Mesendoderm (in vitro differentiated cells): ENCODE measurements around the gene E2F2.

Source experiments
- DNase-seq: peaks from one replicate; pipeline ENCODE4 v3.0.0; 2013
- H2AK5ac ChIP-seq: 2 replicates; pipeline ENCODE4 v1.6.1; 2013; ENCODE audit warnings: low read length, inconsistent platforms
- H2BK120ac ChIP-seq: 2 replicates; pipeline ENCODE4 v1.6.1; 2013; ENCODE audit warnings: low read depth, mild to moderate bottlenecking, low read length, moderate library complexity, mixed read lengths
- H2BK15ac ChIP-seq: replicated peaks from 2 replicates; pipeline ENCODE4 v1.6.1; 2013; ENCODE audit warnings: low read depth, mild to moderate bottlenecking, moderate library complexity
- H2BK5ac ChIP-seq: 2 replicates; pipeline ENCODE4 v1.6.1; 2013; ENCODE audit warnings: low read length, inconsistent platforms
- H3K18ac ChIP-seq: 2 replicates; pipeline ENCODE4 v1.6.1; 2013; ENCODE audit warnings: mild to moderate bottlenecking, low read length, mixed read lengths
- H3K23ac ChIP-seq: one replicate; pipeline ENCODE4 v1.6.1; 2013; ENCODE audit warnings: low read length
- H3K27ac ChIP-seq: 2 replicates; pipeline ENCODE4 v1.5.1; 2013; ENCODE audit warnings: low read depth, mild to moderate bottlenecking, inconsistent platforms, low read length, moderate library complexity
- H3K27me3 ChIP-seq: 2 replicates; pipeline ENCODE4 v1.6.1; 2013; ENCODE audit warnings: low read length, control low read depth, mild to moderate bottlenecking, inconsistent platforms; ENCODE audit not compliant: insufficient read depth, poor library complexity
- H3K36me3 ChIP-seq: 2 replicates; pipeline ENCODE4 v1.6.1; 2013; ENCODE audit warnings: low read length, inconsistent platforms; ENCODE audit not compliant: control insufficient read depth, insufficient read depth
- H3K4ac ChIP-seq: one replicate; pipeline ENCODE4 v1.6.1; 2013; ENCODE audit warnings: low read depth, mild to moderate bottlenecking, low read length, moderate library complexity
- H3K4me1 ChIP-seq: 2 replicates; pipeline ENCODE4 v1.6.1; 2013; ENCODE audit warnings: low read depth, low read length, inconsistent platforms; ENCODE audit not compliant: control insufficient read depth
- H3K4me2 ChIP-seq: 2 replicates; pipeline ENCODE4 v1.6.1; 2013; ENCODE audit warnings: low read length
- H3K4me3 ChIP-seq: 2 replicates; pipeline ENCODE4 v1.5.1; 2013; ENCODE audit warnings: mild to moderate bottlenecking, low read length
- H3K56ac ChIP-seq: one replicate; pipeline ENCODE4 v1.6.1; 2013; ENCODE audit warnings: low read length
- H3K79me1 ChIP-seq: 2 replicates; pipeline ENCODE4 v1.6.1; 2013; ENCODE audit warnings: low read length, inconsistent platforms
- H3K79me2 ChIP-seq: 2 replicates; pipeline ENCODE4 v1.6.1; 2013; ENCODE audit warnings: mild to moderate bottlenecking, low read length; ENCODE audit not compliant: control insufficient read depth, insufficient read depth
- H3K9ac ChIP-seq: 2 replicates; pipeline ENCODE4 v1.6.1; 2013; ENCODE audit warnings: low read length, inconsistent platforms
- H4K5ac ChIP-seq: one replicate; pipeline ENCODE4 v1.6.1; 2013; ENCODE audit warnings: low read length
- H4K8ac ChIP-seq: one replicate; pipeline ENCODE4 v1.6.1; 2013; ENCODE audit warnings: low read depth, mild to moderate bottlenecking, control low read depth, low read length, moderate library complexity
- WGBS: extraction: QIAGEN DNeasy Blood & Tissue Kit; methylation state at CpG from one replicate; pipeline ENCODE4 v1.1.7; 2013; ENCODE audit warnings: low lambda C conversion rate, missing lambda C conversion rate; ENCODE audit not compliant: insufficient coverage; ENCODE audit errors: extremely low coverage; 5-methylcytosine and 5-hydroxymethylcytosine counted together

E2F2 gene

DNA sequence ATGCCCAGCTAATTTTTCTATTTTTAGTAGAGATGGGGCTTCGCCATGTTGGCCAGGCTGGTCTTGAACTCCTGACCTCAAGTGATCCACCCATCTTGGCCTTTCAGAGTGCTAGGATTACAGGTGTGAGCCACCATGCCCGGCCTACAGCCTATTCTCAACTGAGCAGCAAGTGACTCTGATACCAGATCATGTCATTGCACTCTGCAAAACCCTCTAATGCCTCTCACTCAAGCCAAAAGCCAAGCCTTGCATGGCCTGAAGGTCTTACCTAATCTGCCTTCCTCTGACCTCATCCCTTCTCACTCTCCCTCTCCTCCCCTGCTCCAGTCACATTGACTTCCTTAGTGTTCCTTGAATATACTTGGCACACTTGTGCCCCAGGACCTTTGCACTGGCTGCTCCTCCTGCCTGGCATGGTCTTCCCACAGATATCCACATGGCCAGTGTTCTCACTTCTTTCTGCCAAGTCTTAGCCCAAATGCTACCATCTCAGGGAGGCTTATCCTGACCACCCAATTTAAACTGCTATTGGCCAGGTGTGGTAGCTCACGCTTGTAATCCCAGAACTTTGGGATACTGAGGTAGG lies 38.8 kb downstream of the E2F2 start:
- Histone ChIP-seq H3K27me3 (no peaks in the 10 kb centered on the region), H3K27ac (no peak overlapping the region), H2BK120ac (no peak overlapping the region), H3K9ac (no peak overlapping the region), H3K56ac (no peak overlapping the region), H3K18ac (no peak overlapping the region), H3K4me2 (no peak overlapping the region), H3K36me3 (no peaks in the 10 kb centered on the region), H3K79me1 (no peaks in the 10 kb centered on the region), H3K23ac (no peak overlapping the region), H3K79me2 (no peaks in the 10 kb centered on the region), H3K4me1 (no peaks in the 10 kb centered on the region), H4K8ac (no peak overlapping the region), H2AK5ac (no peak overlapping the region), H3K4ac (no peak overlapping the region), H3K4me3 (no peak overlapping the region), H2BK15ac (no peak overlapping the region), H2BK5ac (no peak overlapping the region), H4K5ac (no peak overlapping the region)
- DNase-seq, result no peak
- no CpG with 5 or more reads among the region's 3 CpGs for WGBS

DNA sequence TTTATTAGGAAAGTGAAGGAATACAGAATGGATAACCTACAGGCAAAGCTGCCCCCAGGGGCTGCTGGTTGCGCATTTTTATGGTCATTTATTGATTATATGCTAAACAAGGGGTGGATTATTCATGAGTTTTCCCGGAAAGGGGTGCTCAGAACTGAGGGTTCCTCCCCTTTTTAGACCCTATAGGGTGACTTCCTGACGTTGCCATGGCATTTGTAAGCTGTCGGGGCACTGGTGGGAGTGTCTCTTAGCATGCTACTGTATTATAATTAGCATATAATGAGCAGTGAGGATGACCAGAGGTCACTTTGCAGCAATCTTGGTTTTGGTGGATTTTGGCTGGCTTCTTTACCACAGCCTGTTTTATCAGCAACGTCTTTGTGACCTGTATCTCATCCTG lies 41.2 kb downstream of the E2F2 start:
- Histone ChIP-seq H3K27me3 (no peaks in the 10 kb centered on the region), H3K9ac (no peak overlapping the region), H4K5ac (no peak overlapping the region), H3K36me3 (no peaks in the 10 kb centered on the region), H3K4me2 (no peak overlapping the region), H4K8ac (no peak overlapping the region), H3K79me1 (no peaks in the 10 kb centered on the region), H2AK5ac (no peak overlapping the region), H3K4me3 (no peak overlapping the region), H2BK120ac (no peak overlapping the region), H2BK5ac (no peak overlapping the region), H3K79me2 (no peaks in the 10 kb centered on the region), H3K18ac (no peak overlapping the region), H2BK15ac (no peak overlapping the region), H3K27ac (no peak overlapping the region), H3K4ac (no peak overlapping the region), H3K23ac (no peak overlapping the region), H3K56ac (no peak overlapping the region), H3K4me1 (peaks cover 2% of the 10 kb centered on the region)
- peak; percentile 33 for DNase-seq
- WGBS, result no CpG with 5 or more reads among the region's 5 CpGs

DNA sequence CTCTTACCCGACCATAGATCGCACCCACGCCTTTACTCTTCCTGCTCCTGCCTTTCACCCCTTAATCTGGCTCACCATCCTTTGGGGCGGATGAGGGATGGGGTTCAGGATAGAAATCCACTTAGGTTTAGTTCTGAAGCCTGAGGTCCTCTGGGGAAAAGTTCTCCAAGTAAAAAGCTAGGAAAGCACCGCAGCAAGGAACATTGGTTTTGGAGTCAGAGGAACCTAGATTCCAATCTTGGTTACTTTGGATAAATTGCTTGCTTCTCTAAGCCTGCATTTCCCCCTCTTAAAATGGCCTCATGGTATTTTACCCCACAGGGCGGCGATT lies 46.1 kb downstream of the E2F2 start:
- no peak overlapping the region for H2AK5ac ChIP-seq
- H4K5ac ChIP-seq, result peak overlapping the region; percentile 44
- H3K4me3 ChIP-seq, result peak overlapping the region; percentile 11
- H3K27ac ChIP-seq, result no peak overlapping the region
- H4K8ac ChIP-seq, result no peak overlapping the region
- H3K36me3 ChIP-seq, result no peaks in the 10 kb centered on the region
- H3K9ac ChIP-seq, result peak overlapping the region; percentile 62
- H3K4ac ChIP-seq, result no peak overlapping the region
- H3K27me3 ChIP-seq, result no peaks in the 10 kb centered on the region
- peak overlapping the region; percentile 46 for H3K4me2 ChIP-seq
- H2BK15ac ChIP-seq, result no peak overlapping the region
- H3K79me2 ChIP-seq, result peaks cover 23% of the 10 kb centered on the region
- peak overlapping the region; percentile 22 for H3K18ac ChIP-seq
- no peak for DNase-seq
- H3K79me1 ChIP-seq, result peaks cover 21% of the 10 kb centered on the region
- WGBS, result no CpG with 5 or more reads among the region's 7 CpGs
- no peak overlapping the region for H3K23ac ChIP-seq
- no peak overlapping the region for H2BK5ac ChIP-seq
- peaks cover 9% of the 10 kb centered on the region for H3K4me1 ChIP-seq
- H3K56ac ChIP-seq, result peak overlapping the region; percentile 81
- H2BK120ac ChIP-seq, result no peak overlapping the region

DNA sequence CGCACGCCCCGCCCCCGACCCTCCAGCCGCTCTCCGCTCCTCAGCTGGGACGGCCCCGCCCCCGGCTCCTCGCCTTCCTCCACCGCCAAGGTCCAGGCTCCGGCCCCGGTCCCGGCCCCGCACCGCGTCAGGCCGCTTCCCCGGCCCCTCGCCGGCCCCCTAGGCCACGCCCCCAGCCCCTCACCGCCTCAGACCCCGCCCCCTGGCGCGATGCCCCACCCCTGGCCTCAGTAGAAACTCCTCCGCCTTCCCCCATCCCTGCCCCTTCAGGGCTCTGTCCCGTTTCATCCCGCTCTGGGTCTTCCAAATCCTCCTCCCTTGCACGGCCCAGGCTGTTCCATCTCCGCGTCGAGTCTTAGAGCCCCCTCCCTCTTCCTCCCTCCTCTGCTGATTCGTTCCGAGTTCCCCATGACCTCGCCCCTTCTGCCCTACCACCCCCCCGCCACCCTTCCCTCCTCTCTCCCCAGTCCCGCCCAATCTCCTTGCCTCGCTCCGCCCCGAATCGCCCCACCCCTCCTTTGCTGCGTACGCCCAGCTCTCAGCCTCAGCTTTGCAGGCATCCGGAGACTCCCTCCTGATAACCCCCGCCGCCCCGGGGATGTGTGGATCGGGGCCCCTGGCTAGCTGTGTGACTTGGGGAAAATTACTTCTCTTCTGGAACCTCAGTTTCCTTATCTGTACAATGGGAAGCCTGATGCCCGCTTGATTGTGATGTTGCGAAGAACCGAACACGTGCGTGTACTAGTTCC lies 46.6 kb downstream of the E2F2 start:
- H3K79me1 ChIP-seq, result peaks cover 21% of the 10 kb centered on the region
- no peak overlapping the region for H2BK5ac ChIP-seq
- peak overlapping the region; percentile 89 for H3K27ac ChIP-seq
- H2BK120ac ChIP-seq, result no peak overlapping the region
- H3K27me3 ChIP-seq, result no peaks in the 10 kb centered on the region
- H3K79me2 ChIP-seq, result peaks cover 24% of the 10 kb centered on the region
- peak overlapping the region; percentile 66 for H3K4me2 ChIP-seq
- no peak overlapping the region for H2BK15ac ChIP-seq
- H4K8ac ChIP-seq, result no peak overlapping the region
- H3K23ac ChIP-seq, result no peak overlapping the region
- peak overlapping the region; percentile 24 for H3K18ac ChIP-seq
- no peak overlapping the region for H3K4ac ChIP-seq
- peak; percentile 98 for DNase-seq
- no peak overlapping the region for H2AK5ac ChIP-seq
- no peaks in the 10 kb centered on the region for H3K36me3 ChIP-seq
- H3K9ac ChIP-seq, result peak overlapping the region; percentile 74
- H3K4me1 ChIP-seq, result peaks cover 9% of the 10 kb centered on the region
- H3K4me3 ChIP-seq, result peak overlapping the region; percentile 58
- H4K5ac ChIP-seq, result peak overlapping the region; percentile 44
- WGBS, result no CpG with 5 or more reads among the region's 54 CpGs
- peak overlapping the region; percentile 93 for H3K56ac ChIP-seq

DNA sequence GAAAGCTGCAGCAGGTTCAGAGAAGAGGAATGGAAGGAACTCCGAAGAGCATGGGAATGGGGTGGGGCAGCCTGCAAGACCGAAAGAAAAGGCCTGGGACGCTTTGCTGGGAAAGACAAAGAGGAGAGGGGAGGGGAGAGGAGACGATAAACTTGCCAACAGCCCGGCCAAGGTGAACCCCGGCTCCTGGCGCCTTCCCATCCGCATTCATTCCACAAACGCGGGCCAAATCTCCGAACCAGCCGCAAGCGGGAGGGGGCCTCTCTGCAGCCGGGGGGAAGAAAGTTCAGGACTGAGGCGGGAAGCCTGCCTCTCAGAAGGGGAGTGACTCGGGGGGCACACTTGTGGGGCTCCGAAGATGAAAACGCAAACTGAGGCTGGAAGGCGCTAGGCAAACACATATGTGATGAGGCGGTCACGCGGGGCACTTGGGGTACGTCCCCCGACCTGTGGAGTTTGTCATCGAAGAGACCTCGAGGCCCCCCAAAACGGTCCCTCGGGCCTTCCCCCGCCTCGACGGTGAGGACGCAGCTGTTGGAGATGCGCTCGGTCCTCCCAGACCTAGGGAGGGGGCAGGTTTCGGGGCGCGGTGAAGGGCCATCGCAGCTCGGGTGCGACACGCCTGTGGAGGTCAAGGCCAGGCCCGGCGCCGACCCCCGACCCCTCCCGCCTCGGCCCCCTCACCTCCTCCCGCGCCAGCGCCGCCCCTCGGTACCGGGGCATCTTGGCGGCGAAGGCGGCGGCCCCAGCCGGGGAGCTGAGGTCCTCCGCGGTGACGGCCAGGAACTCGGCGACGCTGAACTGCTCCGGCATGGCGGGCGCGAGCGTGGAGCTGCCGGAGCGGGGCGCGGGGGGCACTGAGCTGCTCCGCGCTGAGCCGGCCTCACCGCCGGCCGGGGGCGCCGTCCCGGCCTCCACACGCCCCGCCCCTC lies 47.4 kb downstream of the E2F2 start, which contains the start of gene ASAP3:
TSS of gene ASAP3 (minus strand) at position 859 of the 932 bp plus-strand sequence. CDS start at position 813, 46 bp downstream.
- no peaks in the 10 kb centered on the region for H3K27me3 ChIP-seq
- peak within 1 kb of the TSS; percentile 96 for H3K9ac ChIP-seq
- H3K4me3 ChIP-seq, result peak within 1 kb of the TSS; percentile 89
- H2BK15ac ChIP-seq, result no peak within 1 kb of the TSS
- DNase-seq, result peak; percentile 85
- H3K4me1 ChIP-seq, result peaks cover 9% of the 10 kb centered on the region
- peak within 1 kb of the TSS; percentile 65 for H3K4ac ChIP-seq
- no peak within 1 kb of the TSS for H3K23ac ChIP-seq
- peak within 1 kb of the TSS; percentile 54 for H3K18ac ChIP-seq
- H3K56ac ChIP-seq, result peak within 1 kb of the TSS; percentile 95
- peak within 1 kb of the TSS; percentile 8 for H2AK5ac ChIP-seq
- H3K4me2 ChIP-seq, result peak within 1 kb of the TSS; percentile 78
- no CpG with 5 or more reads among the region's 84 CpGs for WGBS
- H4K8ac ChIP-seq, result no peak within 1 kb of the TSS
- H3K79me1 ChIP-seq, result peaks cover 25% of the 10 kb centered on the region
- peak within 1 kb of the TSS; percentile 89 for H3K27ac ChIP-seq
- H2BK5ac ChIP-seq, result peak within 1 kb of the TSS; percentile 59
- peaks cover 30% of the 10 kb centered on the region for H3K79me2 ChIP-seq
- no peak within 1 kb of the TSS for H2BK120ac ChIP-seq
- H3K36me3 ChIP-seq, result no peaks in the 10 kb centered on the region
- peak within 1 kb of the TSS; percentile 44 for H4K5ac ChIP-seq
